PFSK-1 (cell line): ENCODE measurements around the gene CTCF.

Source experiments
- FOXP2 ChIP-seq: optimal IDR thresholded peaks from 2 replicates; pipeline ENCODE3; 2011; ENCODE audit warnings: borderline replicate concordance, control low read depth, inconsistent platforms; ENCODE audit not compliant: insufficient read depth; ENCODE audit errors: extremely low read length, extremely low read depth
- POLR2AphosphoS5 ChIP-seq: IDR thresholded peaks from 2 replicates; pipeline ENCODE4 v1.6.1; 2012; ENCODE audit warnings: low read depth, mild to moderate bottlenecking, control low read depth, low read length, moderate library complexity
- REST ChIP-seq, 2 experiments: IDR thresholded peaks; 2 replicates each; pipeline versions ENCODE4 v1.6.1 to v1.8.0; 2011 to 2012; ENCODE audit warnings: low read depth in 2 of 2, low read length in 2 of 2, control low read depth in 1 of 2, inconsistent platforms in 1 of 2, mild to moderate bottlenecking in 1 of 2, moderate library complexity in 1 of 2; ENCODE audit not compliant: insufficient read depth in 1 of 2
- SIN3A ChIP-seq: IDR thresholded peaks from 2 replicates; pipeline ENCODE4 v1.6.1; 2012; ENCODE audit warnings: mild to moderate bottlenecking, low read length, moderate library complexity, borderline replicate concordance; ENCODE audit not compliant: insufficient read depth
- TAF1 ChIP-seq: IDR thresholded peaks from 2 replicates; pipeline ENCODE4 v1.6.1; 2012; ENCODE audit warnings: low read length, control low read depth, borderline replicate concordance; ENCODE audit not compliant: insufficient read depth

CTCF gene

GRCh38 chr16:67580202-67580601 is 17.9 kb downstream of the CTCF start:
- TF ChIP-seq SIN3A, result no peak
- TF ChIP-seq TAF1, result no peak
- TF ChIP-seq FOXP2, result no peak
- TF ChIP-seq POLR2AphosphoS5, result no peak
- TF ChIP-seq REST (IDR thresholded peaks at IDR 0.05; ENCODE audit: insufficient read depth in 1 of 2, low read depth in 2 of 2, low read length in 2 of 2), result no peak

- TF ChIP-seq POLR2AphosphoS5, result no peak
- no peak for TF ChIP-seq SIN3A
- no peak for TF ChIP-seq FOXP2
- TF ChIP-seq REST (IDR thresholded peaks at IDR 0.05; ENCODE audit: insufficient read depth in 1 of 2, low read depth in 2 of 2, low read length in 2 of 2), result no peak
Measured at GRCh38 chr16:67593288-67593687, 31.0 kb downstream of the CTCF start.

- TF ChIP-seq REST (IDR thresholded peaks at IDR 0.05; ENCODE audit: insufficient read depth in 1 of 2, low read depth in 2 of 2, low read length in 2 of 2) (no peak), SIN3A (no peak), TAF1 (no peak), FOXP2 (no peak), POLR2AphosphoS5 (no peak)
Measured at GRCh38 chr16:67593701-67594100, 31.4 kb downstream of the CTCF start.

- TF ChIP-seq TAF1, result no peak
- no peak for TF ChIP-seq FOXP2
- TF ChIP-seq POLR2AphosphoS5, result no peak
- TF ChIP-seq SIN3A, result no peak
- TF ChIP-seq REST (IDR thresholded peaks at IDR 0.05; ENCODE audit: insufficient read depth in 1 of 2, low read depth in 2 of 2, low read length in 2 of 2), result no peak
Measured at GRCh38 chr16:67594256-67594915, 32.1 kb downstream of the CTCF start.

GRCh38 chr16:67594956-67595355 is 32.6 kb downstream of the CTCF start:
- no peak for TF ChIP-seq TAF1
- TF ChIP-seq POLR2AphosphoS5, result no peak
- TF ChIP-seq SIN3A, result no peak
- TF ChIP-seq FOXP2, result no peak
- TF ChIP-seq REST (IDR thresholded peaks at IDR 0.05; ENCODE audit: insufficient read depth in 1 of 2, low read depth in 2 of 2, low read length in 2 of 2), result no peak
